Mammary epithelial cell (primary cell): Measurements from ENCODE around the gene MARF1.

Source experiments
- CTCF ChIP-seq, 2 donors: IDR thresholded peaks in 1 of 2; conservative IDR thresholded peaks in 1 of 2; 2 replicates each; pipeline ENCODE4 v1.5.1; 2011 to 2012; ENCODE audit warnings: inconsistent platforms in 2 of 2, low read length in 2 of 2, mild to moderate bottlenecking in 2 of 2, control low read depth in 1 of 2, low read depth in 1 of 2; ENCODE audit not compliant: insufficient read depth in 1 of 2; ENCODE audit errors: extremely low read depth in 1 of 2
- EZH2 ChIP-seq: IDR thresholded peaks from 2 replicates; pipeline ENCODE4 v1.6.1; 2012; ENCODE audit warnings: low read length, inconsistent platforms, borderline replicate concordance

- TF ChIP-seq CTCF (conservative IDR thresholded peaks at IDR 0.05 in 1 of 2, IDR thresholded peaks at IDR 0.05 in 1 of 2; ENCODE audit: extremely low read depth in 1 of 2, insufficient read depth in 1 of 2, low read depth in 1 of 2, low read length in 2 of 2) (no peak), EZH2 (no peak)
Measured at GRCh38 chr16:15658149-15658548, 15.2 kb upstream of the MARF1 start.
